ENCODE data around the gene DNAJC5G.

DNAJC5G gene

GRCh38 chr2:27322766-27323595 is 47.7 kb downstream of the DNAJC5G start, which contains the start of gene MPV17 (continued):
- TF ChIP-seq MYNN (tag by site-specific recombination; IDR thresholded peaks at IDR 0.05; ENCODE audit: borderline replicate concordance) (no peak), AEBP2 (tag by site-specific recombination; IDR thresholded peaks at IDR 0.05; ENCODE audit: borderline replicate concordance) (no peak), KLF10 (tag by site-specific recombination; IDR thresholded peaks at IDR 0.05) (peak; percentile 77), BCL11A (tag by site-specific recombination; IDR thresholded peaks at IDR 0.05; ENCODE audit: low read depth) (no peak), OSR2 (tag by site-specific recombination; IDR thresholded peaks at IDR 0.05) (no peak), ZNF449 (tag by site-specific recombination; IDR thresholded peaks at IDR 0.05) (no peak), ZNF391 (tag by site-specific recombination; IDR thresholded peaks at IDR 0.05; ENCODE audit: borderline replicate concordance, low read depth) (peak; percentile 77; the same call in 1 of the 2 replicates), ZNF366 (tag by site-specific recombination; conservative IDR thresholded peaks at IDR 0.05) (no peak), ZNF776 (tag by site-specific recombination; IDR thresholded peaks at IDR 0.05; ENCODE audit: borderline replicate concordance) (no peak), ZNF302 (tag by site-specific recombination; IDR thresholded peaks at IDR 0.05; ENCODE audit: low read depth) (no peak), ZNF658 (tag by site-specific recombination; IDR thresholded peaks at IDR 0.05) (no peak), ZFP69B (tag by site-specific recombination; IDR thresholded peaks at IDR 0.05) (no peak), ZXDB (tag by site-specific recombination; IDR thresholded peaks at IDR 0.05) (peak; percentile 65), ZNF585B (tag by site-specific recombination; IDR thresholded peaks at IDR 0.05) (no peak), SP7 (tag by site-specific recombination; IDR thresholded peaks at IDR 0.05) (peak; percentile 17; the same call in 1 of the 2 replicates), GLIS1 (tag by site-specific recombination; IDR thresholded peaks at IDR 0.05) (no peak), ZNF473 (tag by site-specific recombination; IDR thresholded peaks at IDR 0.05) (no peak), ZNF555 (tag by site-specific recombination; conservative IDR thresholded peaks at IDR 0.05) (no peak), SCRT2 (tag by site-specific recombination; IDR thresholded peaks at IDR 0.05) (no peak), ZNF2 (tag by site-specific recombination; IDR thresholded peaks at IDR 0.05) (no peak), ZNF610 (tag by site-specific recombination; IDR thresholded peaks at IDR 0.05; ENCODE audit: borderline replicate concordance) (0 out of 2 replicates have a peak, but pooled peaks have one; percentile 41), ZNF423 (tag by site-specific recombination; IDR thresholded peaks at IDR 0.05) (no peak), GFI1B (tag by site-specific recombination; IDR thresholded peaks at IDR 0.05) (no peak), ZSCAN23 (tag by site-specific recombination; IDR thresholded peaks at IDR 0.05) (no peak), ZNF837 (tag by site-specific recombination; IDR thresholded peaks at IDR 0.05) (no peak)
- TF ChIP-seq, protein P1, sequence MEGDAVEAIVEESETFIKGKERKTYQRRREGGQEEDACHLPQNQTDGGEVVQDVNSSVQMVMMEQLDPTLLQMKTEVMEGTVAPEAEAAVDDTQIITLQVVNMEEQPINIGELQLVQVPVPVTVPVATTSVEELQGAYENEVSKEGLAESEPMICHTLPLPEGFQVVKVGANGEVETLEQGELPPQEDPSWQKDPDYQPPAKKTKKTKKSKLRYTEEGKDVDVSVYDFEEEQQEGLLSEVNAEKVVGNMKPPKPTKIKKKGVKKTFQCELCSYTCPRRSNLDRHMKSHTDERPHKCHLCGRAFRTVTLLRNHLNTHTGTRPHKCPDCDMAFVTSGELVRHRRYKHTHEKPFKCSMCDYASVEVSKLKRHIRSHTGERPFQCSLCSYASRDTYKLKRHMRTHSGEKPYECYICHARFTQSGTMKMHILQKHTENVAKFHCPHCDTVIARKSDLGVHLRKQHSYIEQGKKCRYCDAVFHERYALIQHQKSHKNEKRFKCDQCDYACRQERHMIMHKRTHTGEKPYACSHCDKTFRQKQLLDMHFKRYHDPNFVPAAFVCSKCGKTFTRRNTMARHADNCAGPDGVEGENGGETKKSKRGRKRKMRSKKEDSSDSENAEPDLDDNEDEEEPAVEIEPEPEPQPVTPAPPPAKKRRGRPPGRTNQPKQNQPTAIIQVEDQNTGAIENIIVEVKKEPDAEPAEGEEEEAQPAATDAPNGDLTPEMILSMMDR (tag by site-specific recombination; IDR thresholded peaks at IDR 0.05), result no peak
- TF ChIP-seq, protein P2, sequence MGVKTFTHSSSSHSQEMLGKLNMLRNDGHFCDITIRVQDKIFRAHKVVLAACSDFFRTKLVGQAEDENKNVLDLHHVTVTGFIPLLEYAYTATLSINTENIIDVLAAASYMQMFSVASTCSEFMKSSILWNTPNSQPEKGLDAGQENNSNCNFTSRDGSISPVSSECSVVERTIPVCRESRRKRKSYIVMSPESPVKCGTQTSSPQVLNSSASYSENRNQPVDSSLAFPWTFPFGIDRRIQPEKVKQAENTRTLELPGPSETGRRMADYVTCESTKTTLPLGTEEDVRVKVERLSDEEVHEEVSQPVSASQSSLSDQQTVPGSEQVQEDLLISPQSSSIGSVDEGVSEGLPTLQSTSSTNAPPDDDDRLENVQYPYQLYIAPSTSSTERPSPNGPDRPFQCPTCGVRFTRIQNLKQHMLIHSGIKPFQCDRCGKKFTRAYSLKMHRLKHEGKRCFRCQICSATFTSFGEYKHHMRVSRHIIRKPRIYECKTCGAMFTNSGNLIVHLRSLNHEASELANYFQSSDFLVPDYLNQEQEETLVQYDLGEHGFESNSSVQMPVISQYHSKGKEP (tag by site-specific recombination; IDR thresholded peaks at IDR 0.05), result no peak
- TF ChIP-seq, protein P3, sequence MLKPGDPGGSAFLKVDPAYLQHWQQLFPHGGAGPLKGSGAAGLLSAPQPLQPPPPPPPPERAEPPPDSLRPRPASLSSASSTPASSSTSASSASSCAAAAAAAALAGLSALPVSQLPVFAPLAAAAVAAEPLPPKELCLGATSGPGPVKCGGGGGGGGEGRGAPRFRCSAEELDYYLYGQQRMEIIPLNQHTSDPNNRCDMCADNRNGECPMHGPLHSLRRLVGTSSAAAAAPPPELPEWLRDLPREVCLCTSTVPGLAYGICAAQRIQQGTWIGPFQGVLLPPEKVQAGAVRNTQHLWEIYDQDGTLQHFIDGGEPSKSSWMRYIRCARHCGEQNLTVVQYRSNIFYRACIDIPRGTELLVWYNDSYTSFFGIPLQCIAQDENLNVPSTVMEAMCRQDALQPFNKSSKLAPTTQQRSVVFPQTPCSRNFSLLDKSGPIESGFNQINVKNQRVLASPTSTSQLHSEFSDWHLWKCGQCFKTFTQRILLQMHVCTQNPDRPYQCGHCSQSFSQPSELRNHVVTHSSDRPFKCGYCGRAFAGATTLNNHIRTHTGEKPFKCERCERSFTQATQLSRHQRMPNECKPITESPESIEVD (tag by site-specific recombination; IDR thresholded peaks at IDR 0.05), result no peak
- TF ChIP-seq, protein P4, sequence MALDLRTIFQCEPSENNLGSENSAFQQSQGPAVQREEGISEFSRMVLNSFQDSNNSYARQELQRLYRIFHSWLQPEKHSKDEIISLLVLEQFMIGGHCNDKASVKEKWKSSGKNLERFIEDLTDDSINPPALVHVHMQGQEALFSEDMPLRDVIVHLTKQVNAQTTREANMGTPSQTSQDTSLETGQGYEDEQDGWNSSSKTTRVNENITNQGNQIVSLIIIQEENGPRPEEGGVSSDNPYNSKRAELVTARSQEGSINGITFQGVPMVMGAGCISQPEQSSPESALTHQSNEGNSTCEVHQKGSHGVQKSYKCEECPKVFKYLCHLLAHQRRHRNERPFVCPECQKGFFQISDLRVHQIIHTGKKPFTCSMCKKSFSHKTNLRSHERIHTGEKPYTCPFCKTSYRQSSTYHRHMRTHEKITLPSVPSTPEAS (tag by site-specific recombination; IDR thresholded peaks at IDR 0.05), result no peak

Measured in HEK293 (cell line).